K562 (cell line): ENCODE measurements around the gene S100A4. TPM values are rescaled to one million over a fixed set of nuclear protein-coding genes. Genes with fewer than 3 reads are reported as not detected.

ENCODE experiments used
- CEBPB ChIP-seq: fragments of 450-650 bp; IDR thresholded peaks from 2 replicates; pipeline ENCODE4 v1.6.1; 2016; ENCODE audit warnings: missing genetic modification characterization, missing compliant biosample characterization
- DDX20 ChIP-seq: fragments of 450-650 bp; IDR thresholded peaks from 2 replicates; pipeline ENCODE4 v1.6.1; 2016; ENCODE audit warnings: missing genetic modification characterization, low read depth, mild to moderate bottlenecking, missing compliant biosample characterization, moderate library complexity
- GABPB1 ChIP-seq: sonication (generic); formaldehyde crosslinking; IDR thresholded peaks from 2 replicates; pipeline ENCODE4 v1.8.0; 2022; ENCODE audit warnings: mild to moderate bottlenecking, missing genetic modification reagents
- HDAC8 ChIP-seq: fragments of 450-650 bp; IDR thresholded peaks from 2 replicates; pipeline ENCODE4 v1.6.1; 2016; ENCODE audit warnings: mild to moderate bottlenecking, missing genetic modification characterization, moderate library complexity, missing compliant biosample characterization
- HMGN3 ChIP-seq: IDR thresholded peaks from 2 replicates; pipeline ENCODE4 v1.6.1; 2011; ENCODE audit warnings: borderline replicate concordance, low read depth, mild to moderate bottlenecking, mixed read lengths, low read length; ENCODE audit not compliant: insufficient read length; ENCODE audit errors: extremely low read depth
- JUN ChIP-seq, 2 experiments: sonication (generic) in 1 of 2; formaldehyde crosslinking in 1 of 2; IDR thresholded peaks; 2 replicates each; pipeline versions ENCODE4 v1.6.1 to v1.8.0; 2012 to 2022; ENCODE audit warnings: borderline replicate concordance in 2 of 2, mild to moderate bottlenecking in 2 of 2, improper control_type of control experiment in 1 of 2, low read depth in 1 of 2, low read length in 1 of 2, missing genetic modification reagents in 1 of 2
- KDM1A ChIP-seq, 2 experiments: fragments of 450-650 bp; IDR thresholded peaks; 2 replicates each; pipeline ENCODE4 v1.6.1; 2016; ENCODE audit warnings: mild to moderate bottlenecking in 2 of 2
- MTA3 ChIP-seq: fragments of 450-650 bp; formaldehyde crosslinking; IDR thresholded peaks from 2 replicates; pipeline ENCODE4 v1.6.1; 2017; ENCODE audit warnings: mild to moderate bottlenecking, borderline replicate concordance
- NCOR1 ChIP-seq: fragments of 450-650 bp; IDR thresholded peaks from 2 replicates; pipeline ENCODE4 v1.6.1; 2016; ENCODE audit warnings: mild to moderate bottlenecking, moderate library complexity
- NFRKB ChIP-seq: fragments of 450-650 bp; IDR thresholded peaks from 2 replicates; pipeline ENCODE4 v1.6.1; 2016; ENCODE audit warnings: low read depth
- PHF8 ChIP-seq: fragments of 200-600 bp; sonication (generic); IDR thresholded peaks from 2 replicates; pipeline ENCODE4 v1.6.1; 2012; ENCODE audit warnings: mixed run types, mild to moderate bottlenecking, inconsistent platforms, low read length, moderate library complexity, borderline replicate concordance
- RNF2 ChIP-seq: sonication (generic); IDR thresholded peaks from 2 replicates; pipeline ENCODE4 v1.6.1; 2016
- RUNX1 ChIP-seq: sonication (generic); IDR thresholded peaks from 2 replicates; pipeline ENCODE4 v1.6.1; 2016; ENCODE audit warnings: antibody characterized with exemption, low read depth
- SMAD3 ChIP-seq: fragments of 450-650 bp; formaldehyde crosslinking; conservative IDR thresholded peaks from 2 replicates; pipeline ENCODE4 v1.4.0; 2020; ENCODE audit warnings: mild to moderate bottlenecking
- THRAP3 ChIP-seq: fragments of 450-650 bp; IDR thresholded peaks from 2 replicates; pipeline ENCODE4 v1.6.1; 2016; ENCODE audit warnings: mild to moderate bottlenecking, inconsistent platforms, borderline replicate concordance
- ZBTB17 ChIP-seq: fragments of 450-650 bp; formaldehyde crosslinking; IDR thresholded peaks from 2 replicates; pipeline ENCODE4 v1.4.0; 2020; ENCODE audit warnings: mild to moderate bottlenecking
- ZNF274 ChIP-seq: IDR thresholded peaks from 2 replicates; pipeline ENCODE4 v1.6.1; 2011; ENCODE audit warnings: low read depth, mild to moderate bottlenecking, low read length, moderate library complexity, borderline replicate concordance
- polyA plus RNA-seq, 8 experiments: library from polyadenylated mRNA; depleted of rRNA in 4 of 8; stranded (reverse) in 5 of 8; unstranded in 3 of 8; fragments of >200 nt; fragmentation: Nextera tagmentation in 2 of 8; fragmentation: Illumina TruSeq in 1 of 8; extraction: Ambion mirVana in 2 of 8; extraction: Trizol in 1 of 8; gene quantifications; 2 replicates each; pipeline versions ENCODE4 v1.2.1 to v1.2.3, GENCODE V29; 2011 to 2014; ENCODE audit warnings: inconsistent platforms in 1 of 8, missing spikeins in 1 of 8
- total RNA-seq, 7 experiments: library from RNA; depleted of rRNA in 6 of 7; stranded (reverse); fragments of >200 nt in 6 of 7; fragmentation: Illumina TruSeq in 2 of 7; extraction: Trizol in 2 of 7; gene quantifications; 2 replicates each; pipeline versions ENCODE4 v1.2.1 to v1.2.3, GENCODE V29; 2011 to 2021; ENCODE audit warnings: low replicate concordance in 1 of 7
- TF ChIP-seq, protein P1 (sequence below): fragments of 450-650 bp; IDR thresholded peaks from 2 replicates; pipeline ENCODE4 v1.6.1; 2016; ENCODE audit warnings: antibody characterized with exemption
- TF ChIP-seq, protein P2 (sequence below): IDR thresholded peaks from 3 replicates; pipeline ENCODE4 v1.6.1; 2011; ENCODE audit warnings: borderline replicate concordance, mild to moderate bottlenecking; ENCODE audit not compliant: insufficient read length, insufficient read depth

Gene S100A4
- total and polyA plus RNA-seq, 9 of the 15 experiments (the other 6 are each of a cell fraction or from before 2014, with no cell fraction given), result 3.7 to 20.1 (median 11.2) TPM

DNA sequence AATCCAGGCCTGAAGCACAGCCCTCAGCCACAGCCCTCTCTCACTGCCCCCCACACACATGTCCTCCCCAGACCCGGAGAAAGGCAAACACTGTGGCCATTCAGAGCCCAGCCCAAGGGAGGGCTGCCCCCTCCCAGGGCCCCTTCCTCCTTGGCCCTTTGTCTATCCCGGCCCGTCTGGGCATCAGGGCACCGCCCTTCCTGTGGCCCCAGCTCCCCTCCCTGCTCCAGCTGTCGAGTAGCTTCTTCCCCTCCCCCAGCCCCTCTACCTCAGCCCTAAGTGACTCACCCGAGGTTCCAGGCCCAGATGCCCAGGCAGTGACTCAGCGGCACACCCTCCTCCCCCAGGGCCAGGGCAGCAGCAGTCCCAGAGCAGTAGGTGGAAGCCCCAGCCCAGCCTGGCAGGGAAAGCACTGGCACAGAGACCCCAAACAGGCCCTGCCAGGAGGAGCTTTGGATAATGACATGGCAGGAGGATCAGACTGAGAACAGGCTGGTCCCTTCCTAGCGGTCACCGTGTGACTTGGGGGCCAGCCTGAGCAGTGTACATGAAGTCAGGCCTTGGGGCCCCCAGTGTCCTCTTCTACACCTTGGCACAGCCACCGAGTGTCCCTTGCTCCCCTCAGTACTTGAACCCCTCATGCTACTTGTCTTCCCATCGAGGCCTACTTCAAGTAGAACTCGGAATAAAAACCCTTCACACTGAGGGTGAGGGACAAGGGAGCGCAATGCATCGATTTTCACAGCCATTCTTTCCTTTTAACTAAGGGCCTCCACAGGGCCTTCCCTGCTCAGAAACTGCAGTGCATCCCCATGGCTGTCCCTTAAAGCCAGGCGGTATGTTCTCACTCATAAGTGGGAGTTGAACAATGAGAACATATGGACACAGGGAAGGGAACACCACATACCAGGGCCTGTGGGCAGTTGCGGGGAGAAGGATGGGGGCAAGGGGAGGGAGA, 21.1 kb upstream of the S100A4 start (continued):
- peak; percentile 79 for TF ChIP-seq HMGN3
- peak; percentile 41; the same call in 1 of the 2 replicates for TF ChIP-seq RUNX1
- TF ChIP-seq, protein P1, sequence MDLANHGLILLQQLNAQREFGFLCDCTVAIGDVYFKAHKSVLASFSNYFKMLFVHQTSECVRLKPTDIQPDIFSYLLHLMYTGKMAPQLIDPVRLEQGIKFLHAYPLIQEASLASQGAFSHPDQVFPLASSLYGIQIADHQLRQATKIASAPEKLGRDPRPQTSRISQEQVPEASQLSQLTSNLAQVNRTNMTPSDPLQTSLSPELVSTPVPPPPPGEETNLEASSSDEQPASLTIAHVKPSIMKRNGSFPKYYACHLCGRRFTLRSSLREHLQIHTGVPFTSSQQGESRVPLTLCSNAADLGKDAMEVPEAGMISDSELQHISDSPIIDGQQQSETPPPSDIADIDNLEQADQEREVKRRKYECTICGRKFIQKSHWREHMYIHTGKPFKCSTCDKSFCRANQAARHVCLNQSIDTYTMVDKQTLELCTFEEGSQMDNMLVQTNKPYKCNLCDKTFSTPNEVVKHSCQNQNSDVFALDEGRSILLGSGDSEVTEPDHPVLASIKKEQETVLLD, result peak; percentile 93
- no peak for TF ChIP-seq DDX20
- peak; percentile 99 for TF ChIP-seq JUN (IDR thresholded peaks at IDR 0.05; ENCODE audit: borderline replicate concordance, low read depth, low read length)
- TF ChIP-seq JUN (CRISPR knock-in tag; IDR thresholded peaks at IDR 0.05; ENCODE audit: borderline replicate concordance), result peak; percentile 95
- peak; percentile 76 for TF ChIP-seq ZBTB17 (CRISPR knock-in tag)
- TF ChIP-seq CEBPB (tag), result no peak
- no peak for TF ChIP-seq SMAD3 (CRISPR knock-in tag)
- no peak for TF ChIP-seq THRAP3
- TF ChIP-seq PHF8, result peak; percentile 29; the same call in 1 of the 2 replicates
- peak; percentile 84 for TF ChIP-seq NFRKB
- TF ChIP-seq HDAC8 (tag), result peak; percentile 79; the same call in 1 of the 2 replicates
- TF ChIP-seq KDM1A (IDR thresholded peaks at IDR 0.05), result peak in 1 of 2 experiments; percentile 77; a peak in 3 of 4 replicates
- no peak for TF ChIP-seq ZNF274
- peak; percentile 94 for TF ChIP-seq MTA3
- TF ChIP-seq NCOR1, result peak; percentile 83
- TF ChIP-seq, protein P2, sequence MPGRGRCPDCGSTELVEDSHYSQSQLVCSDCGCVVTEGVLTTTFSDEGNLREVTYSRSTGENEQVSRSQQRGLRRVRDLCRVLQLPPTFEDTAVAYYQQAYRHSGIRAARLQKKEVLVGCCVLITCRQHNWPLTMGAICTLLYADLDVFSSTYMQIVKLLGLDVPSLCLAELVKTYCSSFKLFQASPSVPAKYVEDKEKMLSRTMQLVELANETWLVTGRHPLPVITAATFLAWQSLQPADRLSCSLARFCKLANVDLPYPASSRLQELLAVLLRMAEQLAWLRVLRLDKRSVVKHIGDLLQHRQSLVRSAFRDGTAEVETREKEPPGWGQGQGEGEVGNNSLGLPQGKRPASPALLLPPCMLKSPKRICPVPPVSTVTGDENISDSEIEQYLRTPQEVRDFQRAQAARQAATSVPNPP, result no peak
- peak; percentile 93 for TF ChIP-seq RNF2
- peak; percentile 69 for TF ChIP-seq GABPB1 (CRISPR knock-in tag)
